Measurements from ENCODE around the gene FAAH. TPM values are rescaled to one million over a fixed set of nuclear protein-coding genes. Genes with fewer than 3 reads are reported as not detected.

The FAAH gene
- total RNA-seq, 1 experiment from 2014 or later: 2.0 TPM

DNA sequence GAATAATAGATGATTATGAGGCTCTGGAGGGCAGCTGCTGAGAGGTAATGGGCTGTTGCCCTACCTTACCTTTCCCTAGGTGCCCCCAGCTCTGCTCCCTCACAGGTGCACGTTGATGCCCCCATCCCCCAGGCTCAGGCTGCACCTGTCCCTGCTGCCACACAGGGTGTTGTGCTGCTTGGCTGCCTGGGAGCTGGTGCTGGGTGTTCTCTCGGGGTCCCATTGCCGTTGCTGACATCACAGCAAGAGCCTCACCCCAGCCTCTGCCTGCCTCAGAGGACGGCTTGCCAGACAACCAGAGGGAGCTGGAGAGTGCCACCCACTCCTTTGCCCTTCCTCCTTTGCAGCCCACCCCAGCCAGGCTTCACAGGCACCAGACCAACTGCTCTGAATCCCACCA, 64.1 kb downstream of the FAAH start:
- Histone ChIP-seq H3K9ac (ENCODE audit: low read length) (no peak overlapping the region), H3K9me2 (replicated peaks; ENCODE audit: low read length) (no peaks in the 10 kb centered on the region), H3F3A (ENCODE audit: low read length, unreplicated experiment) (no peaks in the 10 kb centered on the region), H3K9me3 (ENCODE audit: low read length) (no peaks in the 10 kb centered on the region), H3K79me2 (ENCODE audit: low read length) (no peaks in the 10 kb centered on the region), H4K20me1 (ENCODE audit: low read length) (no peaks in the 10 kb centered on the region), H3K27ac (ENCODE audit: low read length) (no peak overlapping the region), H3K4me1 (ENCODE audit: insufficient read depth, low read length) (peaks cover 11% of the 10 kb centered on the region; the same call in 1 of the 2 replicates), H3K36me3 (ENCODE audit: low read depth, low read length) (no peaks in the 10 kb centered on the region), H3K4me2 (ENCODE audit: low read length) (no peak overlapping the region), H2AFZ (ENCODE audit: low read length) (no peak overlapping the region), H3K4me3 (ENCODE audit: low read length) (no peak overlapping the region), H3K27me3 (ENCODE audit: low read length) (no peaks in the 10 kb centered on the region)
- POLR2A ChIA-PET (ENCODE audit: unreplicated experiment): no interaction called here
- TF ChIP-seq EZH2 (IDR thresholded peaks at IDR 0.05; ENCODE audit: low read length, unreplicated experiment) (no peak), CTCF (conservative IDR thresholded peaks at IDR 0.05; ENCODE audit: low read depth, low read length) (no peak), EZH2phosphoT487 (IDR thresholded peaks at IDR 0.05; ENCODE audit: borderline replicate concordance, low read length) (no peak)
- ATAC-seq (no peak), DNase-seq (no peak)
- BruUV-seq (replicated peaks): no TSS peak
- intact Hi-C loops (cut with micrococcal nuclease): no loop called here
- CTCF ChIA-PET: no interaction called here

- H3K9me3 ChIP-seq (ENCODE audit: low read length): no peaks in the 10 kb centered on the region
- intact Hi-C loops (cut with micrococcal nuclease): no loop called here
- H2AFZ ChIP-seq (ENCODE audit: low read length): no peak overlapping the region
- no peaks in the 10 kb centered on the region for H3K79me2 ChIP-seq (ENCODE audit: low read length)
- H3F3A ChIP-seq (ENCODE audit: low read length, unreplicated experiment): no peaks in the 10 kb centered on the region
- BruUV-seq (replicated peaks): no TSS peak
- H3K27ac ChIP-seq (ENCODE audit: low read length): no peak overlapping the region
- peaks cover 11% of the 10 kb centered on the region; the same call in 1 of the 2 replicates for H3K4me1 ChIP-seq (ENCODE audit: insufficient read depth, low read length)
- no peak overlapping the region for H3K4me2 ChIP-seq (ENCODE audit: low read length)
- ATAC-seq (no peak), DNase-seq (no peak)
- no peaks in the 10 kb centered on the region for H3K36me3 ChIP-seq (ENCODE audit: low read depth, low read length)
- no peak for TF ChIP-seq EZH2phosphoT487 (IDR thresholded peaks at IDR 0.05; ENCODE audit: borderline replicate concordance, low read length)
- no peak for TF ChIP-seq EZH2 (IDR thresholded peaks at IDR 0.05; ENCODE audit: low read length, unreplicated experiment)
- TF ChIP-seq CTCF (conservative IDR thresholded peaks at IDR 0.05; ENCODE audit: low read depth, low read length): no peak
- CTCF ChIA-PET: no interaction called here
- H4K20me1 ChIP-seq (ENCODE audit: low read length): no peaks in the 10 kb centered on the region
- no peak overlapping the region for H3K4me3 ChIP-seq (ENCODE audit: low read length)
- H3K9me2 ChIP-seq (replicated peaks; ENCODE audit: low read length): no peaks in the 10 kb centered on the region
- no peaks in the 10 kb centered on the region for H3K27me3 ChIP-seq (ENCODE audit: low read length)
- POLR2A ChIA-PET (ENCODE audit: unreplicated experiment): no interaction called here
- no peak overlapping the region for H3K9ac ChIP-seq (ENCODE audit: low read length)
Observed at GRCh38 chr1:46458846-46459245, 64.7 kb downstream of the FAAH start.

GRCh38 chr1:46459315-46459714, 65.2 kb downstream of the FAAH start:
- CTCF ChIA-PET: no interaction called here
- no TSS peak for BruUV-seq (replicated peaks)
- no peak for DNase-seq

More at GRCh38 chr1:46459315-46459714, 65.2 kb downstream of the FAAH start:
- H3K27ac ChIP-seq (ENCODE audit: low read length): no peak overlapping the region
- no peaks in the 10 kb centered on the region for H3K79me2 ChIP-seq (ENCODE audit: low read length)
- no peak overlapping the region for H3K9ac ChIP-seq (ENCODE audit: low read length)
- no peaks in the 10 kb centered on the region for H3F3A ChIP-seq (ENCODE audit: low read length, unreplicated experiment)
- no peak overlapping the region for H2AFZ ChIP-seq (ENCODE audit: low read length)
- peaks cover 11% of the 10 kb centered on the region; the same call in 1 of the 2 replicates for H3K4me1 ChIP-seq (ENCODE audit: insufficient read depth, low read length)
- H4K20me1 ChIP-seq (ENCODE audit: low read length): no peaks in the 10 kb centered on the region
- intact Hi-C loops (cut with micrococcal nuclease): no loop called here
- no peak for ATAC-seq
- H3K4me2 ChIP-seq (ENCODE audit: low read length): no peak overlapping the region
- H3K9me3 ChIP-seq (ENCODE audit: low read length): no peaks in the 10 kb centered on the region
- POLR2A ChIA-PET (ENCODE audit: unreplicated experiment): no interaction called here
- no peaks in the 10 kb centered on the region for H3K9me2 ChIP-seq (replicated peaks; ENCODE audit: low read length)
- no peaks in the 10 kb centered on the region for H3K27me3 ChIP-seq (ENCODE audit: low read length)
- no peak overlapping the region for H3K4me3 ChIP-seq (ENCODE audit: low read length)
- H3K36me3 ChIP-seq (ENCODE audit: low read depth, low read length): no peaks in the 10 kb centered on the region
- no peak for TF ChIP-seq EZH2 (IDR thresholded peaks at IDR 0.05; ENCODE audit: low read length, unreplicated experiment)
